ENCODE measurements around the gene TRA2A.

TRA2A gene

DNA sequence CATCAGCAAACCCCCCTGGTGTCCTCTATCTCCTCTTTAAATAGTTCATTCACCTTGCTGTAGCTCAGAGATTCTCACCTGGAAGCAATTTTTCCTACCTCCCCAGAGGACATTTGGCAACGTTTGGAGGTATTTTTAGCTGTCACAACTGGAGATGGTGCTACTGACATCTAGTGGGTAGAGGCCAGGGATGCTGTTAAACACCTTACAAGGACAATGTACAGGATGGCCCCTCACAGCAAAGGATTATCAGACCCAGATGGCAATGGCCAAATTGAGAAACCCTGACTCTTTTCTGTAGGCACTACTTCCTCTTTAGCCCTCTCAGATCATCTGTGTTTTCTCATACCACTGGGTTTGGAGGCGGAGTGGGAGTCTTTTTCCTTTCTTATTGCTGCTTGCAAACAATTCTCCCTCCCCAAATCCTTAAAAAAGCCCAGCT, 13.2 kb upstream of the TRA2A start:
- TF ChIP-seq CTCF (IDR thresholded peaks at IDR 0.05; ENCODE audit: low read depth, low read length) = peak; percentile 73
- H3K4me3 ChIP-seq (ENCODE audit: low read depth, low read length) = no peak overlapping the region
- in situ Hi-C loops (cut with HindIII; ENCODE audit: low sequenced_read_pairs) = no loop called here
- peak; percentile 35 for DNase-seq (ENCODE audit: low read depth, low spot score)

GRCh38 chr7:23542752-23543151, 11.0 kb upstream of the TRA2A start:
- in situ Hi-C loops (cut with HindIII; ENCODE audit: low sequenced_read_pairs) = no loop called here
- DNase-seq (ENCODE audit: low read depth, low spot score) = no peak
- no peak overlapping the region for H3K4me3 ChIP-seq (ENCODE audit: low read depth, low read length)
- TF ChIP-seq CTCF (IDR thresholded peaks at IDR 0.05; ENCODE audit: low read depth, low read length) = no peak

DNA sequence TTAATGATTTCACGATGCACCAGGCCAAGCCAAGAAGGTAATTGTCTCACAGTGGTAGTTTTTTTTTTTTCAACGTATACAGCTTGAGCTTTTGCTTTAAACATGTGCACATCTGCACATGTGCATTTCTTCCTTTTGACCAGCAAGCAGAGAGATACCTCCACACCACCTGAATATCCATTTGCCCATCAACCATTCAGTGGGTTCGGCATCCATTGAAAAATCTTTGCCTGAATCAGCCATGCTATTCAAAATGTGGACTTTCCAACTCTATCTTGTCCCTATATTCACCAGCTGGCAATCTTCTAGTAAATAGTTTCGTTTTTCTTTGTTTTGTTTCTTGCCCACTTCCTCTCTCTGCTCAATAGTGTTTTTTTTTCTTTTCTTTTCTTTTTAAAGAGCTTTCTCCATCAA, 7.7 kb upstream of the TRA2A start:
- H3K4me3 ChIP-seq (ENCODE audit: low read depth, low read length) = no peak overlapping the region
- no peak for TF ChIP-seq CTCF (IDR thresholded peaks at IDR 0.05; ENCODE audit: low read depth, low read length)
- in situ Hi-C loops (cut with HindIII; ENCODE audit: low sequenced_read_pairs) = no loop called here
- DNase-seq (ENCODE audit: low read depth, low spot score) = no peak

- in situ Hi-C loops (cut with HindIII; ENCODE audit: low sequenced_read_pairs) = no loop called here
- TF ChIP-seq CTCF (IDR thresholded peaks at IDR 0.05; ENCODE audit: low read depth, low read length) = no peak
- H3K4me3 ChIP-seq (ENCODE audit: low read depth, low read length) = no peak overlapping the region
- no peak for DNase-seq (ENCODE audit: low read depth, low spot score)
Measured at GRCh38 chr7:23538301-23538700, 6.5 kb upstream of the TRA2A start.

DNA sequence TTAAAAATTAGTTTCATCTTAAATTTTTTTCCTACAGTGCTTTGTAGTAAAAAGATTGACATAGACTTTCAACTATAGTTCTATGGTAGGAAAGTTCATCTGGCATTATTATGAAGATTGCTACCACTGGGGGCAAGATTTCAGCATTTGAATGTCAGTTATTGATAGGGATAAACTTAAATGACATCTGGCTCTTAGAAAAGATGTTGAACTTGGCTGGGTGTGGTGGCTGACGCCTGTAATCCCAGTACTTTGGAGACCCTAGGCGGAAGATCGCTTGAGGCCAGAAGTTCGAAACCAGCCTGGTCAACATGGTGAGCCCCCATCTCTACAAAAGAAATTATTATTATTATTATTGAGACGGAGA, 1.4 kb upstream of the TRA2A start:
- H3K4me3 ChIP-seq (ENCODE audit: low read depth, low read length) = no peak overlapping the region
- in situ Hi-C loops (cut with HindIII; ENCODE audit: low sequenced_read_pairs) = no loop called here
- no peak for DNase-seq (ENCODE audit: low read depth, low spot score)
- peak; percentile 7 for TF ChIP-seq CTCF (IDR thresholded peaks at IDR 0.05; ENCODE audit: low read depth, low read length)

DNA sequence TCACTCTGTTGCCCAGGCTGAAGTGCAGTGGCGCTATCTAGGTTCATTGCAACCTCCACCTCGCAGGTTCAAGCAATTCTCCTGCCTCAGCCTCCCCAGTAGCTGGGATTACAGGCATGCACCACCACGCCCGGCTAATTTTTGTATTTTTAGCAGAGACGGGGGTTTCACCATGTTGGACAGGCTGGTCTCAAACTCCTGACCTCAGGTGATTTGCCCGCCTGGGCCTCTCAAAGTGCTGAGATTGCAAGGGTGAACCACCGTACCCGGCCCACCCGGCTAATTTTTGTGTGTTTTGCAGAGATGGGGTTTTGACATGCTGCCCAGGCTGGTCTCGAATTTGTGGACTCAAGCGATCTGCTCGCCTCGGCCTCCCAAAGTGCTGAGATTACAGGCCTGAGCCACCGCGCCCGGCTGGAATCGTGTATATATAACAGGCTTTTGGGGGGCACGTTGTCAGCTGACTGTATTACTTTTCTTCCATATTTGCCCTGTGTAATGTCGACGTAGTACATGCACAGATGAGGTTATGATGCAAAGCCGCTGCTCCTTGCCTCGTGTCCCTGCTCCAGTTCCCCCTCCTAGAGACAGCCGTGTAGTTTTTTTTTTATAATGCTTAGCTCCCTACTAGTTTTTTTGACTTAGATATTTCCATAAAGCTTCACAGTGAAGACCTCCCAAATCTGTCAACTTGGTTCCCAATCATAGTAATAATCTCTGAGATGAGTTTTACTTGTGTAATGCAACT, 883 bp upstream of the TRA2A start:
- TF ChIP-seq CTCF (IDR thresholded peaks at IDR 0.05; ENCODE audit: low read depth, low read length) = no peak
- no peak for DNase-seq (ENCODE audit: low read depth, low spot score)
- H3K4me3 ChIP-seq (ENCODE audit: low read depth, low read length) = no peak overlapping the region
- in situ Hi-C loops (cut with HindIII; ENCODE audit: low sequenced_read_pairs) = no loop called here

Measured in astrocyte of the spinal cord (primary cell).